GM18861 (cell line): ENCODE results near the gene PDCD4.

Experiments
- ATAC-seq: cut with Tn5 transposase; IDR thresholded peaks from one replicate; pipeline ENCODE4 v1.9.1; 2021; ENCODE audit not compliant: unreplicated experiment

PDCD4 gene

DNA sequence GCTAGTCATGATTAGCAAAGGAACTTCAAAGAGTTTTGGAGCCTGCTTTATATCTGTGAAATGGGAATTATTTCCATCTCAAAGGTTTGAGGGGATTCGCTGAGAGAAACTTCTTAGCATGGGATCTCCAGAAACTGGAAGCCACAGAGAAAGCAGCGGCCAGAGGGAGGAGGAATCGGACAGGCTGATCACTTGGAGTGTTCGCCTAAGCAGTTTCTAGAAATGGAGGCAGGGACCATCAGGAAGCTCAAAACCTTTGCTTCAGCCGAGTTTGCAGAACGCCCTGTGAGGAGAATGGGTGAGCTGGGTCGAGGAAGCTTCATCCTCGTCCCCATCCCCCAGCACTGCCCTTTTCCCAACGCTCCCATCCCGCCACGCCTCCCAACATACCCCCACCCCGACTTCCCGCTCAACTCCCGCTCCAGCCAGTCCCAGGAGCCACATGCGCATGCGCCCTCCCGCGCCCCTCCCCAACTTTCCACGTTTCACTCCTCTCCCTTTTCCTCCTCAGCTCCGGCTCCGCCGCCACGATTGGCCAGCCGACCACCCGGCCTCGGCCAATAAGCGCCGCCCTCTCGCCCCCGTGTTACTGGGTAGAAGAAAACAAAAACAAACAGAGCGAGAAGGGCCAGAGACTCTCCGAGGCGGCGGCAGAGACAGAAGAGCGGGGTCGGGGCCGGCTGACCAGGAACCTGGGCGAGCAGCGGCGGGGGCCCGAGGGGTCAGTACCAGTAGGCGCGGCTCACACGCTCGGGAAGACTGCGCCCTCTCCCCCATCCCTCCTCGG is at the start of gene PDCD4:
TSS of gene PDCD4 (plus strand) at position 631 of the 787 bp plus-strand sequence. CDS start 4,100 bp downstream, outside the sequence.
- peak; percentile 67 for ATAC-seq

DNA sequence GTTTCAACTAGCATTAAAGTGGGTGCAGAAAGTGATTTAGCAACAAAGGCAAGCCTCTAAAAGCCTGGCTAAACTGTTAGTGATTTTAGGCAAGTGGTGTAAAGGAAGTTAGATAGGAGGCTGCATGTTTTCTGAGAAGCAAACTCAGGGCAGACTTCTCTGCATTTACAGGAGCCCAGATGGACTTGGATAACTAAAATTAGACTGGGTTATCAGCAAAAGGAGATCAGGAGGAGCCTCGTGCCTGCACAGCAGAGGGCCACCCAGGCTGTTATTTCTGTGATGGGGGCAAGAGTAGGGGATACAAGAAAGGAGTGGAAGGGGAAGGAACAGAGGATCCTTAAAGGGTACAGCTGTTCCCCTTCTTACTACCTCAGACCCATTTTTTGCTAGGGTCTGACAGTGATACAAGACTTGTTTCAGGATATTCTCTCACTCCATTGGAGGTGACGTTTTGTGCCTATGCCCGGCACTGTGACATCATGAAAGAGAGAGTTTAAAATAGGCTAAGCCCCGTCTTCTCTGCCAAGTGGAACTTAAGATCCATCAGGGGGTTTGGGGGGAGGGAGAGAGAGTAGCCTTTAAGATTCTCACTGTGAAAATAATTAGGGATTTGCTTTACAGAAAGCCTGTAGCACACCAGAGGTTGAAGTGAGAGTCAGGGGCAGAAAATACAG is 49.6 kb upstream of the PDCD4 start:
- no peak for ATAC-seq

DNA sequence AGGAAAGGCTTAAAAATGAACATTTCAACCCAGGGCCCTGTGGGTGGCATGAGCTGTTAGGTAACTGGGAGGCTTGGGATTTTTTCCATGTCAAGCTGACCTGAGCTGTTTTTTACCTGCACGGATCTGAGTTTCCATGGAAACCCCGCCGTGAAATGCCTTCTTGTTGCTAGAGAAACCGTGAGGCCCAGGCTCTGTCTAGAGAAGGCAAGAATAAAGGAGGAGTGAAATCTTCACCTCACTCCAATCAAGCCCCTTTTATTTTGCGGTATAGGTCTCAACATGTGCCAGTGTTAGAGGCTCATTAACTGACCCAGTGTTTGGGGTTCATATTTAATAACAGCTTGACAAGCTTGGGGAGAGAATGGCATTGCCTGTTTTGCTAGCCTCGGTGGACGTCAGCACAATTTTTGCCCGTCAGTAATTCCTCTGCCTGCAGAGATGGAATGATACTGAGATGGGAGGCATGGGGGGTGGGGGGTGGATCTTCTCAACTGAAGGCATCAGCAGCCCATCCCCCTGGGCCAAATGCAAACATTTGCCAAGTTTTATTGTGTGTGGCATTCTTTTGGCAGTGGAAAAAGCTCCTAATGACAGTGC is 48.9 kb upstream of the PDCD4 start:
- no peak for ATAC-seq

DNA sequence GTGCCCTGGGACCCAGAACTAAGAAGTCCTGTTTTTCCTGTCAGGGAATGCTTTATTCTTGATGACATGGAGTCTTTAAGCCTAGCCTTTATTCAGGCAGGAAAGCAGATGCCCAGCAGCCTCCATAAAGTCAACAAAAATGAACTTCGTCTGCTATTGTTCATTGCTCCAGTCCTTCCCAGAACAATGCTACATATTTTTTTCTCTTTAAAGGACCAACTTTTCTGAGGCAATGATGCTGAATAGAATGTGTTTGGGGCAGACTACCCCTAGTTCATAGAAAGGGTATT is 47.6 kb upstream of the PDCD4 start:
- ATAC-seq = no peak

DNA sequence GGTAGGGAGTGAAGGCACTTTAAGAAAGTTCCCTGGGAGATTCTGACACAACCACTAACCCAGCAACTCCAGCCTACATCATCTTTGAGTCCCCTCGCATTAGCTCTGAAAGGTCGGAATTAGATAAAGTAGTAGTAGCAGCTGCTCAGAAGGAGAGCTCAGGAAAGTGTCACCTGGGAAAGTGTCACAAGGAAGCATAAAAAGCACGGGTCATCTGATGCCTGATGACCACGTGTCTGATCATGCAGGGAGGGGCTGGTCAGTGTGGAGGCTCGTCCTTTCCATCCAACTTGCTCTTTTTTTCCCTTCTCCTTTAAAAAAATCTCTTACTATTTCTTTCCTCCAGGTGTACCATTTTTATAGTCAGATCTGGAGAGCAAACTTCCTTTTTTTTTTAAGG is 47.1 kb upstream of the PDCD4 start:
- ATAC-seq = no peak

DNA sequence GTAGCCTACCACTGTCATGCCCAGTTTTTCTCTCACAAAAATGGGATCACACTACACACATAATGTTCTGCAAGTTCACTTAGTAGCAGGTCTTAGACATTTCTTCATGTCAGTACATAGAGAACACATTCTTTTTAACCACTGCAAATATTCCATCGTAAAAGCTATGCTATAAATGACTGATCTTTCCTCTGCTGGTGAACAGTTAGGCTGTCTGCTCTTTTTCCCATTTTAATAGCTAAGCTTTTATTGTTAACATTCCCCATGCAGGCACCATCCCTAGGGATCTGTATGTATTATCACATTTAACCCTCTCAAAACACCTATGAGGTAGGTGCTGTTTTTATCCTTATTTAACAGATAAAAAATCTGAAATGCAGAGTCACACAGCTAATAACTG is 46.2 kb upstream of the PDCD4 start:
- no peak for ATAC-seq

DNA sequence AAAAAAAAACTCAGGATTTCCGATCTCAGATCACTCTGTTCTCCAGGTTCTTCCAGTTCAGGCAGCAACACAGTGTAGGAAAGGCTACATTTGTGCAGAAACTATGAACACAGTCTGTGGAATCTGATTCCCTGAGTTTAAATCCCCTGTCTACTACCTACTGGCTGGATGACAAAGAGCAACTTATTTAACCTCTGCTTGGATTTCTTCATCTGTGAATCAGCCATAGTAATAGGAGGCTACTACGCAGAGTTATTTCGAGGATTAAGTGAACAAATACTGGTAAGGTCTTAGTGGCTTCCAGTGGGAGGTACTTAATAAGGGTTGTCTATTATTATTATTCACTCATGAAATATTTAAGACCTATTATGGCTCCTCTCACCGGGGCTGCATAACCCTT is 44.3 kb upstream of the PDCD4 start:
- no peak for ATAC-seq

DNA sequence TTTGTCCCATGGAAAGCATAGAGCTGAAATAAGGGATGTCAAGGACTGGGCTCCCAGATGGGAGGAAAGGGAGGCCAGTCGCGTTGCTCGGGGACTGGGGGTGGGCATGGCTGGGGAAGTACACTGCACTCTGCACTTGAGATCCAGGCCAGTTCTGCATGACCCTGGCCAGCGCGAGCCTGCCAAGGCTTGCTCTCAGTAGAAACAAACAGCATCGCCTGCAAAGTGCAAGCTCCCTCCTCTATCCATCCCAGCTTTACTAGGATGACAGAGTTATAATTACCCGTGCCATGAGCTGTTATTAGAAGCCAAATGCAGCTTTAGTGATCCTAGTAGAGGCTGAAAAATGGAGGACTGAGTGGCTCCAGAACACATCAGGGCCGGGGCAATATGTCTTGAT is 43.9 kb upstream of the PDCD4 start:
- no peak for ATAC-seq

DNA sequence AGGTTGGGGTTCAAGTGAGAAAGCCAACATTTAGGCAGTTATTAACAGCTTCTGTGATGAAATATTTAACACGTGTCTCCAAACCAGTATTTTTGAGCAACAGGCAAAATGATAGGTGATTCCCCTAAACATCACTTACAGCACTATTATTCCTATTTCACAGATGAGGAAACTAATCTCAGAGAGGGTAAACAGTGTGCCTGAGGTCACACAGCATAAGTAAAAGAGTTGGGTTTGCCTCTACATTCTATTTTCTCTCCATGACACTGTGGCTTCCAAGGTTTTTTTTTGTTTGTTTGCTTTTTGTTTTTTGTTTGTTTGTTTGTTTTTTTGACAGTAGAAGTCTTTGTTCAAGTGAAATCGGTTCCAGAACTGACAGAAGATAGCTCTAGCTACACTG is 43.2 kb upstream of the PDCD4 start:
- ATAC-seq = no peak

DNA sequence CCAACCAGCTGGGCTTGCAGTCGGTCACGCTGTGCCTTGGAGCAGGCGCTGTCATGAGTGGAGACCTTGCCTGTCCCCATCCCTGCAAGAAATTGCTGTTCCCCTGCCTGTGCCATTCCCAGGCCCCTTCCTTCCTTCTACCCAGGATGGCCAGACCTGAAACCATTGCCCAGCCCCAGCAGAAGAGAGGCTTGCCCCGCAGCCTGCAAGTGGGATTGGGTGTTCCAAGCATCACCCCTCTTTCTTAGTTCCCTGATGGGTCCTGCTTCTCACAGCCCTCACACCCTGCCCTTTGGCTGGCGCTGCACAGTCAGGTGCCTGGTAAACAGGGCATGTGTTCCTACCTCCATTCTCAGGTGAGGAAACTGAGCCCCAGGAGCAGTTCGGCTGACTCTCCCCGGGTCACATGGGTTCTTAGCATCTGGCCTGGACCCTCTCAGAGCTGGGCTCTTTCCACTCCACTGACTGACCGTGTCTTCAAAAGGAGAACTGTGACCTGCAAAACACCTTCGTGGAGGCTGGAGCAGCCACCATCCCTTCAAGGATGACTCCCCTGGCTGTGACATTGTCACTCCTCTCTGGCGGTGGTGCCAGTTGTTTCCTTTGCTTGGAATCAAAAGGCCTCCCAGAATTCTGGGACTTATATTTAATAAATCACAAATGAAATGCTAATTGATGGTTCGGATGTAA is 41.9 kb upstream of the PDCD4 start:
- ATAC-seq = no peak

DNA sequence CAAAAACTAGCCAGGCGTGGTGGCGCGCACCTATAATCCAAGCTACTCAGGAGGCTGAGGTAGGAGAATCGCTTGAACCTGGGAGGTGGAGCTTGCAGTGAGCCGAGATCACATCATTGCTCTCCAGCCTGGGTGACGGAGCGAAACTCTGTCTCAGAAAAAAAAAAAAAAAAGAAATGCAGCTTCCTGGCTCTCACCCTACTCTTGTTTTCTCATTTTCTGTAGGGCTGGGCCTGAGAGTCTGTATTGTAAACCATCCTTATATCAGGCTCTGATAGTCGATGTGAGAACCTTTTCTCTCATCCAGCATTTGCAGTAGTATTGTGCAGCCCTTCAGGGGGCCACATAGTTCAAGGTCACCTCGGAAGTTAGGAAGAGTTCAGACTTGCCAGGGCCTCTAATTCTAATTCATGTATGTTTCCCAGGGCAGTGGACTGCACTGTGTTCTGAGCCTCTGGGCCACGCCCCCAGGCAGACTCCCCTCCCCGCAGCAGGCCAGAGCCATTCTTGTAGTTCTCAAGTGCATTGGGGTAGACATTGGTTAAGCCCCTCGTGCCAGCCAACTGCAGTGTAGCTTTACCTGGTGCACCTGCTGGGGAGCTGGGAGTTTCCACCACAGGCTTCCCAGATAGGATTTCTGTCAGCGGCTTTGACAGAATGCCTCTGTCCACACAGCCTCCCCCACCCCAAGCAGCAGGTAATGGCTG is 38.3 kb upstream of the PDCD4 start:
- ATAC-seq = no peak

DNA sequence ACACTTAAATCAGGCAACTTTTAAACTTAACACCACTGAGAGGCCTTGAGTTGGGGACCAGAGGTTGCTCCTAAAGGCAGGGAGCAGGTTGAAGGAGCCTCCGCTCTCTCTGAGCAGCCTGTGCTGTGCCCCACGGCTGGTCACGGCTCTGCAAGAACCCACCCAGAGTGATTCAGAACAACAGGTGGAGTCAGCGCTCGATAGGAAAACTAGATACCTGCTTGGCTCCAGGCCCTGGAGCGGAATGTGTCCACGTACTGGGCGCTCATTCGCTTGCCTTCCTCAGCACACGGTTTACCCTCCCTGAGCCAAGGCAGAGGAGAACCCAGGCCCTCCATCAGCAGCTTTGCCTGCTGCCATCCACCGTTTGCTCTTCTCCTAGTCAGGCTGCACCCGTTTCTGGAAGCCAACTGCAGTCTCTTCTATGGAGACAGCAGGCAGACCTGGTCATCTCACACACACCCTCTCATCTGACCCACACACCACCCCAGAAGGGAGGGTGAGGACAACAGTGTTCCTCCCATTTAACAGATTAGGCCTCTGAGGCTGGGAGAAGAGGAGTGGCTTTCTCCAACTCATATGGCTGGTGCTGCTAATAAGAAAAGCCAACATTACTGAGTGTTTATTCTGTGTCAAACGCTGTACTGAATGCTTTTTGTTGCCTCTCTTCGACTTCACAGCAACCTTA is 37.6 kb upstream of the PDCD4 start:
- ATAC-seq = no peak

DNA sequence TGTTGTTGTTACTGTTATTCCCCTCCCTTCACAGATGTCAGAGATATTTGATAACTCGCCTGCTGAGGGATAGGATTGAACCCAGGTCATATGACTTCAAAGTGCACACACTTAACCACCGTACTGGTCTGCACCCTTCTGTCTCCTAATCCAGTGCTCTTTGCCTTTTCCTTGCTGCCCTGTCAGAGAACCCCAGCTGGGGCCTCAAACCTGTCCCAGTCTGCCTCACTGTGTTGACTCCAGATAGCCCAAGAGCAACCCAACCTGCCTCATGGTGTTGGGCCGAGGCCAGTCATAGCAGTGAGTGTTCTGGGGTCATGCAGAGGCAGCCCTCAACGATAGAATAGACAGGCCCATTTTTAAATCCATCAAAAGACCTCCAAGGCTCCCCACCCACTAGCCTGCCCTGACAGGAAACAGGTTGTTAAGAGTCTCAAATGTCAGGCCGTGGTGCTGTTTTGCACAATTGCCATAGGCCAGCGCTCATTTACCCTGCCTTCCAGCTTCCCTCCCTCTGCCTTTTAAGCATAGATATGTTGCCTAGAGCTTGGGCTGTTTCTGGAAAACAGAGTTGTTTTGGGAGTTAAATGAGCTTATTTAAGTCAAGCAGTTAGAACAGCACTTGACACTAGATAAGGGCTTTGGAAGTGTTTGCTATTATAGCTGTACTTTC is 37.0 kb upstream of the PDCD4 start:
- ATAC-seq = no peak

DNA sequence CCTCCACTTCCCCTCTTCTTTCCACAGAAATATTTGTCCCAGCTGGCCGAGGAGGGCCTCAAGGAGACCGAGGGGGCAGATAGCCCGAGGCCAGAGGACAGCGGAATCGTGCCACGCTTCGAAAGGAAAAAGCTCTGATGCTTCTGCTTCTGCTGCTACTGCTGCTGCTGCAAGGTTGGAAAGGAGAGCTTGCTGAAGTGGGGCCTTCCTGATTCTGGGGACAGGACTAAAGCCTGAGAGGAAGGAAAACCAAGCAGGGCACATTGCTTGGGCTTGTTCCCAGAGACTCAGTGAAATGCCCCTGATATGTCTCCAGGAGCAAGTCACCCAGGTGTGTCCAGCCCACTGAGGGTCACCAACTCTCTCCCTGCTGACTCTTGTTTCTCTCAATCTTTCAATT is 35.9 kb upstream of the PDCD4 start:
- ATAC-seq = no peak

DNA sequence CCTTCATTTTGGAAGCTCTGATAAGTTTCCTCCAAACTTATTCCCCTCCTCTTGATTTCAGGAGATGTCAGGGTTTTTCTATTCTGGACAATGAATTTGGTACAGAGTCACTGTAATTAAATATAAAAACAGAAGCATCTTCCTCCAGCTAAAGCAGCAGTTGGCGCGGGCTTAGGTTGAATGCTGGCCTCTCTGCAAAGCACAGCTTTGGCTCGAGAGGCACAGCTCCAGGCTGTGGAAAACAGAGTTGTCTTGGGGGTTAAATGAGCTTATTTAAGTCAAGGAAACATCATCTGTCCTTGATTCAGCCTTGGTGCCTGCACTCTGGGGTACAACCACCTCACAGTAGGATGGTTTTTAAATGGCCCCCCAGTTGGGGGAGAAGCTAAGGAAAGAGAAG is 35.0 kb upstream of the PDCD4 start:
- ATAC-seq = no peak

DNA sequence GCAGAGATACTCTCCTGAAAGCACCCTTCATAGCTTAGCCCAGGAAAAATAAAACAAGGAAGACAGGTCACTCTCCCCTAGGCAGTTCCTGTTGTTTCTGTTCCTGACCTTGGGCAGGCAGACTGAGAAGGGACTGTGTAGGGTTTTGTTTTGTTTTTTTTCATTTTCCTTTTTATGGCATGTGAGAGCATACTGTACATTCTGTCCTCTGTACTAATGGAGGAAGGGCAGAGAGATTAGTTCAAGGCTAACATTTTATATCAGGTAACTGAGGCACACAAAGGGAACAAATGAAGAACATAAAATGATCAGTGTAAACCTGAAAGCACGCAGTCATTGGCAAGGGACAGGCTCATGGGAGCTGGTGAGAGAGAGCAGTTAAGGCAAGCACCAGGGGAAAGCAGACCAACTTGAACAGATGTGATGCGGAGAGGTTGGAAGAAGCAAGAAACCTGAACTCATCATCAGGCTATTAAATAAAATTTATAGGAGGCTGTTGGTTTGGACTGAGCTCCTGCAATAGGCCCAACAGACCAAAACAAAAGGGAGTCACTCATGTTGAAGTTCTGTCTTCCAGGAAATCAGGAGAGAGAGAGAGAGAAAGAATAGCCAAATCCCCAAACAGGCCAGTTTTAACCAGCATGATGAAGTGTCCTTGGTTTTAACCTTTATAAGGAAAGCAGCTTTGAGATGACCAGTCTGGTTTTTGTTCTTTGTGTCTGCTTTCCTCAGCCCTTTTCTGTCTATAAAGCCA is 34.1 kb upstream of the PDCD4 start:
- no peak for ATAC-seq

DNA sequence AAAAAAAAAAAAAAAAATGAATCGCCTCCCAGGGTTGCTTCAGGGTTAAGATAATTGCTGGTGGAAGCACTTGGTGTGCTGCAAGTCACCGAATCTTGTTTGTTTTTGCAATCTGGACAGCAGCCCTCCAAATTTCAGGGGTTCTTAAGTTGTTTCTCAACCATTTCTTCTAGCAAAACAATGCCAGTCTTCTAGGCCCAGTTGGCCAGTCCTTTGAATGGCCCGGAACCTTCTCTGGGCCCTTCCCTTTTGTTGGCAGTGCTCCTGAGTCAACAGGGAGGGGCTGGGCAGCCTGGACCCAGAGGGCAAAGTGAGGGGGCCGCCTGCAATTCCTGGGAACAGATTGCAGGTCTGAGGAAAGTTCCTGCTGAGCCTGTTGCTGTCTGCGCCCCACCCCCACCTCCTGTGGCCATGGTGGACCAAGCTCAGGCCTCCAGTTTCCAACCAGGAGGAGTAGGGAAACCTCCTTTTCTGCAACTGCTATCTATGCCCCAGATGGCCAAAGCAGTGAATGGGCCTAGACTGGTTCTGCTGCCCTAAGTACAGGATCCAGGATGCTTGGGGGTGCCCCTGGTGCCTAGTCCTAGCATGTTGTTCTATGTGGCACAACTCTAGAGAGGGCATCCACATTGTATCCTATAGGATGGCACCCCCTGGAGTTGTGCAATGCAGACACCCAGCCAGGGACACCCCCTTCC is 31.4 kb upstream of the PDCD4 start:
- no peak for ATAC-seq

DNA sequence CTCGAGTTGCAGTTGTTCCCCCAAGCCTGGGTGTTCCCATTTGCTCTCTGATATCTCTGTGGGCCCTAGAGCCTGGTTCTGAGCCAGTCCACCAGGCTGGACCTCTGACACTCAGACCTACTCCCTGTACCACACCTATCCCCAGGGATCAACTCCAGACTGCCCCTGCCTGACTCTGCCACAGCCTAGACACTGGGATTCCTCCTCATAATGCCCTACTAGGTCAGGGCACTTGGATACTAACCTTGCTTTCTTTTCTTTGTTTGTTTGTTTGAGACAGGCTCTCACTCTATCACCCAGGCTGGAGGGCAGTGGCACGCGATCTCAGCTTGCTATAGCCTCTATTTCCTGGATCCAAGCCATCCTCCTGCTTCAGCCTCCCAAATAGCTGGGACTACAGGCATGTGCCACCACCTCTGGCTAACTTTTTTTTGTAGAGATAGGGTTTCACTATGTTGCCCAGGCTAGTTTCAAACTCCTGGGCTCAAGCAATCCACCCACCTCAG is 30.8 kb upstream of the PDCD4 start:
- ATAC-seq = no peak
